ENCODE measurements around the gene BTBD9. TPM values are rescaled to one million over a fixed set of nuclear protein-coding genes. Genes with fewer than 3 reads are reported as not detected.

Gene BTBD9
- total and polyA plus RNA-seq, 2 donors (not counting 1 experiment from before 2014, with no cell fraction given): 4.1 to 48.9 TPM

DNA sequence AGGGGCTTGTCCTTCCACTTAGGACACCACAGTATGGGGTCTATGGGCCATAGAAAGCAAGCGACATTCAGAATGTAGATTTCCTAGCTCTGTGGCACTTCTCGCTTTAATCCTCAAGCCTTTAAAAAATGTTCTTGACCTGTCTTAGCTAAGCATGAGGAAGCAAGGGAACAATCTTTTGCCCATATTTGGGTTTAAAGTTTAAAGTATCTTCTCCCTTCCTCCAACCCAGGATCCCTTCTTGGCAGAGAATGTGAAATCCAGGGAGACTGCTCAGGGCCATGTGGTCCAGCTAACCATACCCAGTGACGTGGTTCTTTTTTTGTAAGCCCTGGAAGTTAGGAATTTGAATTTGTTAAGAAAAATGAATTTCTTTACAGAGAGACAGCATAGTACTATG lies 289.9 kb downstream of the BTBD9 start:
- Histone ChIP-seq H3K36me3 (replicated peaks in 1 of 2; ENCODE audit: control extremely low read depth in 1 of 2, control insufficient read depth in 1 of 2, extremely low read depth in 1 of 2, insufficient read depth in 2 of 2, low read length in 1 of 2) (no peaks in the 10 kb centered on the region), H3K4me2 (replicated peaks; ENCODE audit: low read depth, low read length, poor library complexity, severe bottlenecking) (no peak overlapping the region), H3K79me2 (ENCODE audit: control insufficient read depth, insufficient read depth, low read length) (no peaks in the 10 kb centered on the region), H3K27me3 (replicated peaks in 1 of 4; ENCODE audit: control extremely low read depth in 1 of 4, control insufficient read depth in 3 of 4, insufficient read depth in 4 of 4, low read length in 3 of 4) (no peaks in the 10 kb centered on the region), H4K20me1 (ENCODE audit: control insufficient read depth, insufficient read depth, low read length, poor library complexity, severe bottlenecking) (no peaks in the 10 kb centered on the region), H2AFZ (ENCODE audit: insufficient read depth, low read depth, low read length, poor library complexity, severe bottlenecking) (no peak overlapping the region), H3K9me3 (ENCODE audit: control extremely low read depth in 1 of 3, control insufficient read depth in 2 of 3, insufficient read depth in 1 of 3, low read length in 2 of 3) (no peaks in the 10 kb centered on the region), H3K4me1 (ENCODE audit: control insufficient read depth in 2 of 2, insufficient read depth in 2 of 2, low read length in 2 of 2) (peaks cover 6 to 11% of the 10 kb centered on the region in 2 donors), H3K9ac (ENCODE audit: low read length) (no peak overlapping the region), H3K27ac (ENCODE audit: low read length in 2 of 2) (no peak overlapping the region), H3K4me3 (ENCODE audit: control extremely low read depth in 1 of 5, extremely low read depth in 1 of 5, insufficient read depth in 1 of 5, low read depth in 2 of 5, low read length in 4 of 5) (no peak overlapping the region)
- ChIA-PET POLR2A (no interaction called here), CTCF (no interaction called here)
- Mint-ChIP-seq H3K27me3 (no peaks in the 10 kb centered on the region), H3K4me1 (peaks cover 18% of the 10 kb centered on the region), H3K27ac (no peak overlapping the region), H3K9me3 (ENCODE audit: insufficient read depth) (no peaks in the 10 kb centered on the region), H3K4me3 (no peak overlapping the region)
- no peak for DNase-seq
- intact Hi-C loops (cut with micrococcal nuclease): no loop called here
- WGBS (ENCODE audit: insufficient coverage): no CpG with 5 or more reads among the region's 3 CpGs
- no peak for ATAC-seq (ENCODE audit: low read depth)
- TF ChIP-seq CTCF (IDR thresholded peaks at IDR 0.05) (no peak), EZH2 (IDR thresholded peaks at IDR 0.05; ENCODE audit: borderline replicate concordance, insufficient read depth, low read depth, low read length, poor library complexity, severe bottlenecking) (no peak)

GRCh38 chr6:38349221-38349620 lies 290.5 kb downstream of the BTBD9 start:
- Histone ChIP-seq H3K9me3 (ENCODE audit: control extremely low read depth in 1 of 3, control insufficient read depth in 2 of 3, insufficient read depth in 1 of 3, low read length in 2 of 3) (no peaks in the 10 kb centered on the region), H3K27me3 (replicated peaks in 1 of 4; ENCODE audit: control extremely low read depth in 1 of 4, control insufficient read depth in 3 of 4, insufficient read depth in 4 of 4, low read length in 3 of 4) (no peaks in the 10 kb centered on the region), H3K4me1 (ENCODE audit: control insufficient read depth in 2 of 2, insufficient read depth in 2 of 2, low read length in 2 of 2) (peaks cover 3 to 6% of the 10 kb centered on the region in 2 donors), H3K36me3 (replicated peaks in 1 of 2; ENCODE audit: control extremely low read depth in 1 of 2, control insufficient read depth in 1 of 2, extremely low read depth in 1 of 2, insufficient read depth in 2 of 2, low read length in 1 of 2) (peaks cover 0 to under 1% of the 10 kb centered on the region in 2 experiments), H4K20me1 (ENCODE audit: control insufficient read depth, insufficient read depth, low read length, poor library complexity, severe bottlenecking) (no peaks in the 10 kb centered on the region), H3K79me2 (ENCODE audit: control insufficient read depth, insufficient read depth, low read length) (no peaks in the 10 kb centered on the region), H3K4me2 (replicated peaks; ENCODE audit: low read depth, low read length, poor library complexity, severe bottlenecking) (no peak overlapping the region), H3K9ac (ENCODE audit: low read length) (no peak overlapping the region), H3K4me3 (ENCODE audit: control extremely low read depth in 1 of 5, extremely low read depth in 1 of 5, insufficient read depth in 1 of 5, low read depth in 2 of 5, low read length in 4 of 5) (no peak overlapping the region), H2AFZ (ENCODE audit: insufficient read depth, low read depth, low read length, poor library complexity, severe bottlenecking) (no peak overlapping the region), H3K27ac (ENCODE audit: low read length in 2 of 2) (no peak overlapping the region)
- no peak for DNase-seq
- TF ChIP-seq EZH2 (IDR thresholded peaks at IDR 0.05; ENCODE audit: borderline replicate concordance, insufficient read depth, low read depth, low read length, poor library complexity, severe bottlenecking): no peak
- no peak for TF ChIP-seq CTCF (IDR thresholded peaks at IDR 0.05)
- no CpG with 5 or more reads among the region's 2 CpGs for WGBS (ENCODE audit: insufficient coverage)
- ATAC-seq (ENCODE audit: low read depth): no peak
- Mint-ChIP-seq H3K27me3 (no peaks in the 10 kb centered on the region), H3K4me3 (no peak overlapping the region), H3K4me1 (peaks cover 13% of the 10 kb centered on the region), H3K27ac (no peak overlapping the region), H3K9me3 (ENCODE audit: insufficient read depth) (no peaks in the 10 kb centered on the region)
- ChIA-PET POLR2A (no interaction called here), CTCF (no interaction called here)
- intact Hi-C loops (cut with micrococcal nuclease): no loop called here

All from B cell (primary cell).